ENCODE results near the gene PTPRCAP.
"Not testable (repeated sequence)": the region's sequence is repeated elsewhere in the genome, so short reads cannot be mapped to it uniquely, and the experiment has no call there.

PTPRCAP gene

GRCh38 chr11:67409781-67410368 lies 27.6 kb downstream of the PTPRCAP start:
- no peak overlapping the region for H3K9ac ChIP-seq (ENCODE audit: low read length)
- peaks cover 17 to 86% of the 10 kb centered on the region in 2 donors for H3K27me3 ChIP-seq (ENCODE audit: control insufficient read depth in 1 of 2, insufficient read depth in 2 of 2, low read length in 2 of 2)
- no peak overlapping the region for H3K27ac ChIP-seq (ENCODE audit: low read depth, low read length)
- no peaks in the 10 kb centered on the region for H3K9me3 ChIP-seq (ENCODE audit: low read length)
- H3K36me3 ChIP-seq (ENCODE audit: insufficient read depth, low read length), result no peaks in the 10 kb centered on the region
- H3K4me1 ChIP-seq (ENCODE audit: insufficient read depth, low read length), result no peaks in the 10 kb centered on the region
- no peak overlapping the region for H3K4me3 ChIP-seq (ENCODE audit: low read depth in 1 of 2, low read length in 2 of 2)

- H3K4me1 ChIP-seq (ENCODE audit: insufficient read depth, low read length), result no peaks in the 10 kb centered on the region
- H3K4me3 ChIP-seq (ENCODE audit: low read depth in 1 of 2, low read length in 2 of 2), result no peak overlapping the region
Observed at GRCh38 chr11:67409261-67409666, 28.2 kb downstream of the PTPRCAP start.

GRCh38 chr11:67408437-67409200 lies 28.9 kb downstream of the PTPRCAP start:
- Histone ChIP-seq H3K9ac (ENCODE audit: low read length) (no peak overlapping the region), H3K9me3 (ENCODE audit: low read length) (no peaks in the 10 kb centered on the region), H3K4me1 (ENCODE audit: insufficient read depth, low read length) (no peaks in the 10 kb centered on the region), H3K27ac (ENCODE audit: low read depth, low read length) (no peak overlapping the region), H3K27me3 (ENCODE audit: control insufficient read depth in 1 of 2, insufficient read depth in 2 of 2, low read length in 2 of 2) (peaks cover 16 to 91% of the 10 kb centered on the region in 2 donors), H3K36me3 (ENCODE audit: insufficient read depth, low read length) (no peaks in the 10 kb centered on the region), H3K4me3 (ENCODE audit: low read depth in 1 of 2, low read length in 2 of 2) (no peak overlapping the region)

More at GRCh38 chr11:67409261-67409666, 28.2 kb downstream of the PTPRCAP start:
- H3K27ac ChIP-seq (ENCODE audit: low read depth, low read length), result no peak overlapping the region
- no peaks in the 10 kb centered on the region for H3K36me3 ChIP-seq (ENCODE audit: insufficient read depth, low read length)
- H3K27me3 ChIP-seq (ENCODE audit: control insufficient read depth in 1 of 2, insufficient read depth in 2 of 2, low read length in 2 of 2), result peaks cover 16 to 89% of the 10 kb centered on the region in 2 donors
- no peak overlapping the region for H3K9ac ChIP-seq (ENCODE audit: low read length)
- H3K9me3 ChIP-seq (ENCODE audit: low read length), result no peaks in the 10 kb centered on the region

GRCh38 chr11:67407688-67408163 lies 29.8 kb downstream of the PTPRCAP start:
- Histone ChIP-seq H3K27me3 (ENCODE audit: control insufficient read depth in 1 of 2, insufficient read depth in 2 of 2, low read length in 2 of 2) (peaks cover 16 to 82% of the 10 kb centered on the region in 2 donors), H3K4me1 (ENCODE audit: insufficient read depth, low read length) (no peaks in the 10 kb centered on the region), H3K9me3 (ENCODE audit: low read length) (no peaks in the 10 kb centered on the region), H3K4me3 (ENCODE audit: low read depth in 1 of 2, low read length in 2 of 2) (no peak overlapping the region), H3K27ac (ENCODE audit: low read depth, low read length) (no peak overlapping the region), H3K36me3 (ENCODE audit: insufficient read depth, low read length) (no peaks in the 10 kb centered on the region), H3K9ac (ENCODE audit: low read length) (no peak overlapping the region)

GRCh38 chr11:67406969-67407687 lies 30.4 kb downstream of the PTPRCAP start:
- Histone ChIP-seq H3K27me3 (ENCODE audit: control insufficient read depth in 1 of 2, insufficient read depth in 2 of 2, low read length in 2 of 2) (peaks cover 16 to 76% of the 10 kb centered on the region in 2 donors), H3K36me3 (ENCODE audit: insufficient read depth, low read length) (no peaks in the 10 kb centered on the region), H3K9me3 (ENCODE audit: low read length) (no peaks in the 10 kb centered on the region), H3K4me1 (ENCODE audit: insufficient read depth, low read length) (peaks cover 3% of the 10 kb centered on the region), H3K27ac (ENCODE audit: low read depth, low read length) (no peak overlapping the region), H3K4me3 (ENCODE audit: low read depth in 1 of 2, low read length in 2 of 2) (no peak overlapping the region), H3K9ac (ENCODE audit: low read length) (no peak overlapping the region)

- Histone ChIP-seq H3K4me3 (ENCODE audit: low read depth in 1 of 2, low read length in 2 of 2) (no peak overlapping the region), H3K4me1 (ENCODE audit: insufficient read depth, low read length) (peaks cover 5% of the 10 kb centered on the region)
Observed at GRCh38 chr11:67406420-67406968, 31.0 kb downstream of the PTPRCAP start.

GRCh38 chr11:67405688-67406339 lies 31.7 kb downstream of the PTPRCAP start:
- Histone ChIP-seq H3K27me3 (ENCODE audit: control insufficient read depth in 1 of 2, insufficient read depth in 2 of 2, low read length in 2 of 2) (peaks cover 10 to 63% of the 10 kb centered on the region in 2 donors), H3K9me3 (ENCODE audit: low read length) (no peaks in the 10 kb centered on the region), H3K9ac (ENCODE audit: low read length) (no peak overlapping the region), H3K4me3 (ENCODE audit: low read depth in 1 of 2, low read length in 2 of 2) (no peak overlapping the region), H3K27ac (ENCODE audit: low read depth, low read length) (no peak overlapping the region), H3K4me1 (ENCODE audit: insufficient read depth, low read length) (peaks cover 6% of the 10 kb centered on the region), H3K36me3 (ENCODE audit: insufficient read depth, low read length) (no peaks in the 10 kb centered on the region)

More at GRCh38 chr11:67406420-67406968, 31.0 kb downstream of the PTPRCAP start:
- H3K9me3 ChIP-seq (ENCODE audit: low read length), result no peaks in the 10 kb centered on the region
- H3K27me3 ChIP-seq (ENCODE audit: control insufficient read depth in 1 of 2, insufficient read depth in 2 of 2, low read length in 2 of 2), result peaks cover 15 to 70% of the 10 kb centered on the region in 2 donors
- no peaks in the 10 kb centered on the region for H3K36me3 ChIP-seq (ENCODE audit: insufficient read depth, low read length)
- H3K27ac ChIP-seq (ENCODE audit: low read depth, low read length), result no peak overlapping the region
- no peak overlapping the region for H3K9ac ChIP-seq (ENCODE audit: low read length)

GRCh38 chr11:67405196-67405567 lies 32.3 kb downstream of the PTPRCAP start:
- Histone ChIP-seq H3K4me1 (ENCODE audit: insufficient read depth, low read length) (peaks cover 12% of the 10 kb centered on the region), H3K4me3 (ENCODE audit: low read depth in 1 of 2, low read length in 2 of 2) (no peak overlapping the region), H3K36me3 (ENCODE audit: insufficient read depth, low read length) (no peaks in the 10 kb centered on the region), H3K27ac (ENCODE audit: low read depth, low read length) (no peak overlapping the region), H3K27me3 (ENCODE audit: control insufficient read depth in 1 of 2, insufficient read depth in 2 of 2, low read length in 2 of 2) (peaks cover 7 to 57% of the 10 kb centered on the region in 2 donors), H3K9me3 (ENCODE audit: low read length) (no peaks in the 10 kb centered on the region), H3K9ac (ENCODE audit: low read length) (no peak overlapping the region)

GRCh38 chr11:67404515-67405195 lies 32.8 kb downstream of the PTPRCAP start:
- Histone ChIP-seq H3K27me3 (ENCODE audit: control insufficient read depth in 1 of 2, insufficient read depth in 2 of 2, low read length in 2 of 2) (peaks cover 1 to 52% of the 10 kb centered on the region in 2 donors), H3K9me3 (ENCODE audit: low read length) (no peaks in the 10 kb centered on the region), H3K36me3 (ENCODE audit: insufficient read depth, low read length) (no peaks in the 10 kb centered on the region), H3K9ac (ENCODE audit: low read length) (no peak overlapping the region), H3K4me3 (ENCODE audit: low read depth in 1 of 2, low read length in 2 of 2) (no peak overlapping the region), H3K27ac (ENCODE audit: low read depth, low read length) (no peak overlapping the region), H3K4me1 (ENCODE audit: insufficient read depth, low read length) (peaks cover 15% of the 10 kb centered on the region)

GRCh38 chr11:67403085-67403484 lies 34.4 kb downstream of the PTPRCAP start:
- H3K9me3 ChIP-seq (ENCODE audit: low read length); H3K4me3 ChIP-seq (ENCODE audit: low read depth in 1 of 2, low read length in 2 of 2); H3K27ac ChIP-seq (ENCODE audit: low read depth, low read length); H3K9ac ChIP-seq (ENCODE audit: low read length): not testable (repeated sequence)
- H3K27me3 ChIP-seq (ENCODE audit: control insufficient read depth in 1 of 2, insufficient read depth in 2 of 2, low read length in 2 of 2), result peaks cover 0 to 37% of the 10 kb centered on the region in 2 donors
- H3K36me3 ChIP-seq (ENCODE audit: insufficient read depth, low read length), result peaks cover 14% of the 10 kb centered on the region
- H3K4me1 ChIP-seq (ENCODE audit: insufficient read depth, low read length), result peaks cover 23% of the 10 kb centered on the region

Measured in muscle layer of colon (tissue), 2 donors.